ENCODE data around the gene NOP16.
"Not testable (repeated sequence)": the region's sequence is repeated elsewhere in the genome, so short reads cannot be mapped to it uniquely, and the experiment has no call there.

NOP16 gene

DNA sequence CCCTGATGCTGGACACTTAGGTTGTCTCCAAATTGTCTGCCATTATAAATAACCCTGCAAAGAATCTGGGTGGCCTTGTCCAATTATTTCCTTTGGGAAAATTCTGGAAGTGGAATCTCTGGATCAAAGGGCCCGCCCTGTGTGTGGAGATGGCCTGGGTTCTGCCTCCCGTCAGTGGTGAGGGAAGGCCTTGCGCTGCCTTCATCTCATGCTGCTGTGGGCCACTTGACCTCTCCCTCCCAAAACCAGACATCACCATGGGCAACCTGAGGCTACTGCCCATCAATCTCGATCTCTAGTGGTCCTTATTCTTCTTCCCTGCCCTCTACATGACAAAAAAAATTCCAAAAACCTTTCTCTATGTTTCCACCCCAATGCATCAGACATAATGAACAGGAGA, 21.4 kb upstream of the NOP16 start:
- DNase-seq (ENCODE audit: low spot score), result no peak

DNA sequence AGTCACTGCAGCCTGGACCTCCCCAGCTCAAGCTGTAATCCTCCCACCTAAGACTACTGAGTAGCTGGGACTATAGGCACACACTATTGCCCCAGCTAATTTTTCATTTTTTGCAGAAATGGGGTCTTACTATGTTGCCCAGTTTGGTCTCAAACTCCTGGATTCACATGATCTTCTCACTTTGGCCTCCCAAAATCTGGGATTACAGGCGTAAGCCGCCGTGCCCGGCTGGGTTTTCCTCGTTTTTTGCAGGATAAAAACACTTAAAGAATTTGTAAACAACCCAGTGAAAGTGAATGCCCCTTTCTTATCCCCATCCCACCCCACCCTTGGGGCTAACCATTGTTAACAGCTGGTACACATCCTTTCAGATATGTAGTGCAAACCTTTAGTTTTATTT, 20.2 kb upstream of the NOP16 start:
- DNase-seq (ENCODE audit: low spot score), result no peak

DNA sequence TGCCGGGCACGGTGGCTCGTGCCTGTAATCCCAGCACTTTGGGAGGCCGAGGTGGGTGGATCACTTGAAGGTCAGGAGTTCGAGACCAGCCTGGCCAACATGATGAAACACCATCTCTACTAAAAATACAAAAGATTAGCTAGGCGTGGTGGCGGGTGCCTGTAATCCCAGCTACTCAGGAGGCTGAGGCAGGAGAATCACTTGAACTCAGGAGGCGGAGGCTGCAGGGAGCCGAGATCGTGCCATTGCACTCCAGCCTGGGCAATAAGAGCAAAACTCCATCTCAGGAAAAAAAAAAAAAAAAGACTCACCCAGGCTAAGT, 19.8 kb upstream of the NOP16 start:
- not testable (repeated sequence) for DNase-seq (ENCODE audit: low spot score)

DNA sequence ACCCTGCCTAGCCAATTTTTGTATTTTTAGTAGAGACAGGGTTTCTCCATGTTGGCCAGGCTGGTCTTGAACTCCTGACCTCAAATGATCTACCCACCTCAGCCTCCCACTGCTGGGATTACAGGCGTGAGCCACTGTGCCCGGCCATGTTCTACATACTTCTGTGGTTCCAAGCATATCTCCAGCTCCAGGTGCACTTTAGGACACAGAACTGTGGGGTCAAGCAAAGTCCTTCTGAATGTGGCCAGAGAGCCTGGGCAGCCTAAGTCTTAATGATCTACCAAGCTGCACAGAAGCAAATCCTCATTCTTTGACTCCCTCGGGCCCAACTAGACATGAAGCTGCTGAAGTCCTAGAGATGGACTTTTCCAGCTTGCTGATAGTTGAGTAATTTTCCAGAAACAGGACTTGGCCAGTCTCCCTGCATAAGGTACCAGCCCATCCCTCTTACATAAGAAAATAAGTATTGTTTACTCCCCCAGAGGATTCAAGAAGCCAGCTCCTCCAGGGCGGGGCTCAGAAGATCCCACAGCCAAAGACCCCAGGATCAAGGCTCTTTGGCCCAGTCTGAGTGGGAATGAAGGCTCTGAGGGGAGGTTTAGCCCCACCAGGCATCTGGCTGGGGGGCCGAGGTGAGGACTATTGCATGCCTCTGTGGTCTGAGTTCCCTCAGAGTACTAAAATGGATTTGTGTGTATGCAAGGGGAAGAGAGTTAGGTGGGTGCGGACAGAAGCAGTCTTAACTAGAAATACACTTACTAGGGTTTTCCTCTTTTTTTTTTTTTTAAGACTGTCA, 19.3 kb upstream of the NOP16 start:
- DNase-seq (ENCODE audit: low spot score), result no peak

DNA sequence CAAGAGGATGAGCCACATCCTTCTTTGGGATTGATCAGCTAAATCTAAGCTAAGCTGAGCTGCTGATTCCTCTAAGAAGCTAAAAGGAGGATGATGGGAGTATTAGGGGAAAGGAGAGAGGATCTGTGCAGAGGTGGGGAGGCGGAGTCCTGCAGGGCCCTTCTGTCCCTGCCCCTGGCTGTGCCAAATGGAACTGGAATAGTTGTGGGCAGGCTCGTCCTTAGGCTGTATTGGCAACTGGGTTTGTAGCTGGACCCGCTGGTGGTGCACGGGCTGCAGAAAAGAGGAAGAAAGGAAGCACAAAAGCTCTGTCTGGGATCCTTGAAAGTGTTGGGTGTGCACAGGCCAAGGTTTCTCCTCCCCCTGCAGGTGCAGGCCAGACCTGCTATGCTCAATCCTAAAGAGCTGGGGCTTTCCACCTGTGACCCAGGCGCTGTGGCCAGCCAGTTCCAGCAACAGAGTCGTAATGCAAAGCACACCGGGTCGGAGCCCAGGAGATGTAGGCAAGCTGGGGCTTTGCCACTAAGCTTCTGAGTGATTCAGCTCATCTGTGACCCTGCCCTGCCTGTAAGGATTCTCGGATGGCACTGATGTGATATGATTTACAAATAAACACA, 18.1 kb upstream of the NOP16 start:
- no peak for DNase-seq (ENCODE audit: low spot score)

DNA sequence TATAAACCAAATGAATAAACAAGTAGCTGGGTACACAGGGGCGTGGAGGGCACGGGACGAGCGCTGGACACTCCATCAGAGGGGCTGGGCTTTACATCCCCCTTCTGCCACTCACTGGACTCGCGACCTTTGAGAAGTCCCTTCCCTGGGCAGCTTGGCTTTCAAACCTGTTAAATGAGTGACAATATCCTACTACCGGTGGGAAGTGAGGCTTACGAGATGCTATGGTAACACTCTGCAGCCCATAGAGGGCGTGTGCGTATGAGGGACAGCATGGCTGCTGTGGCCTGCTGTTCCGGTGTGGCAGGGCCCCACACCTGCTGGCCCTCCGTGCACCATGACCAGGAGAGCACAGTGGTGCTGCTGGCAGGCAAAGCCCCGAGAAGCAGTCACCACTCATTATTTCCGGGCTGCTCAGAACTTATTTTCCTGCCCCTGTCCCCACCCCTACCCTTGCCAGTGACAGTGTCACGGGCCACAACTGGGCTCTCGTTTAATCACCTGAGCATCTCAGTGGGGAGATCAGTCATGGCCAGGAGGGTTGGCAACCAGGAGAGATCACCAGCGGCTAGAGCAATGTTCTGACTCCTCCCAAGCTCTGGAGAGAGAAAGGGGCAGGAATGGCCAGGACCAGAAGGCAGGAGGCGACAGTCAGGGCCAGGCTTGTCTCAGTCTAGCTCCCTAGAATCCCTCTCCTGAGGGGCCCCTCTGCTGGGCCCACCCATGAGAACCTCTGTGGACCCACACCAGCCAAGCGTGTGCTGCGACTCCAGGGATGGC, 17.4 kb upstream of the NOP16 start:
- DNase-seq (ENCODE audit: low spot score), result no peak

DNA sequence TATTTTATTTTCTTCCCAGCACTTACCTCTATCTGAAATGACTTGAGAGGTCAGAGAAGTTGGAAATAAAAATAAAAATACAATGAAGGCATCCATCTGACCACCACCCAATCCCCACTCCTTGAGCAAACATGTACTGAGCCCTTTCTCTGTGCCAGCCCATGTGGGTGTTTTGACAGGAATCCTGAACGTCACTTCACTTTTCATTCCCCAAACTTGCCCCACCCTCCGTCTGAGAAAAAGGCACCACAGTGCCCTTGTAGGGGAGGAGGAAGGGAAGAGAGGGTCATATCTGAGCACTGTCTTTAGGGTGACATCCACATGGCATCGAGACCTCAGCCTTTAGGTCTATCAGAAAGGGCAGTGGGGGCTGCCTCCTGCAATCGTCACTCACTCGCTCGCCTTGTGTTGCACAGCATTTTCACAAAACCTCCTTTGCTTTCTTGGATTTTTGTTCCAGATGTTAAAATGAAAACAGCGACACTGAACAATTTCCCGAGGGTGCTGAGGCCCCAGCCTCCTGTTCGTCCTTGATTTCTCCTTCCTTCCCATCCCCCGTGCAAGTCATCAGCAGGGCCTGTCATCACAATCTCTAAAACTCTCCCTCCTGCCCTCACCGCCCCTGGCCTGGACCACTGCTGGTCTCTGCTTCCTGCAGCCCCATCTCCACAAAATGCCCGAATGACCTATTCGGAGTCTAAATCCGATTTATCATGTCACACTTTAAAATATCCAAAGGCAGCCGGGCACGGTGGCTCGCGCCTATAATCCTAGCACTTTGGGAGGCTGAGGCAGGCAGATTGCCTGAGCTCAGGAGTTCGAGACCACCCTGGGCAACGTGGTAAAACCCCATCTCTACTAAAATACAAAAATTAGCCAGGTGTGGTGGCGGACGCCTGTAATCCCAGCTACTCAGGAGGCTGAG, 13.1 kb upstream of the NOP16 start:
- DNase-seq (ENCODE audit: low spot score), result no peak

DNA sequence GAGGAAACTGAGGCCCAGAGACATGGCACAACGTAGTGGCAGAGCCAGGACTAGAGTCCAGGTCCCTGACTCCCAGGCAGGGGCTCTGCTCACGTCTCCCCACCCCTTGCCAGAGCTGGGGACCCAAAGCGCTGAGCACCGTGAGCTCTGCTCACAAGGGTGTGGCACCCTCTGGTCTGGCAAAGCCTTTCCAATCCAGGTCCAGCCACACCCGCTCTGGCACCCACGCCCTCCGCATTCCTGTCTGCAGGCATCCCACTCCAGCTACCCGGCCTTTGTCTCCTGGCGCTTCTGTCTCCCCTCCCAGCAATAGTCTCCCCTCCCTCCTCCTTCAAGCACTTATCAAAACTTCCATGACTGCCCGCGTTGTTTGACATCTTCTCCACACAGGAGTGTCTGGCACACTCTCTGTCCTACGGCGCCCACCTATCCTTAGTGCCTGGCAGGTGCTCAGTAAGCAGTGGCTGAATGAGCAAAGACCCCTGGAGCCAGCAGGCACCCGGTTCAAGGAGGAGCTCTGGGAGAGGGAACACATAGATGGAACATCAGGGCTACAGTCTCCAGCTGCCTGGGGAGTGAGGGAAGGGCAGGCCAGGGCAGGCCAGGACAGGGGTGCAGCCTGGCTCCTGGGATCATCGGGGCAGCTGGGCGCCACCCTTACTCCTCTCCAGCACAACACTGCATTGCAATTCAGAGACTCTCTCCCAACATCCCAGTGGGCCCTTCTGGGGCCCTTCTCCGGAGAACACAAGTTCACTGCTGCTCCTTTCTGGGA, 12.2 kb upstream of the NOP16 start:
- DNase-seq (ENCODE audit: low spot score), result no peak

DNA sequence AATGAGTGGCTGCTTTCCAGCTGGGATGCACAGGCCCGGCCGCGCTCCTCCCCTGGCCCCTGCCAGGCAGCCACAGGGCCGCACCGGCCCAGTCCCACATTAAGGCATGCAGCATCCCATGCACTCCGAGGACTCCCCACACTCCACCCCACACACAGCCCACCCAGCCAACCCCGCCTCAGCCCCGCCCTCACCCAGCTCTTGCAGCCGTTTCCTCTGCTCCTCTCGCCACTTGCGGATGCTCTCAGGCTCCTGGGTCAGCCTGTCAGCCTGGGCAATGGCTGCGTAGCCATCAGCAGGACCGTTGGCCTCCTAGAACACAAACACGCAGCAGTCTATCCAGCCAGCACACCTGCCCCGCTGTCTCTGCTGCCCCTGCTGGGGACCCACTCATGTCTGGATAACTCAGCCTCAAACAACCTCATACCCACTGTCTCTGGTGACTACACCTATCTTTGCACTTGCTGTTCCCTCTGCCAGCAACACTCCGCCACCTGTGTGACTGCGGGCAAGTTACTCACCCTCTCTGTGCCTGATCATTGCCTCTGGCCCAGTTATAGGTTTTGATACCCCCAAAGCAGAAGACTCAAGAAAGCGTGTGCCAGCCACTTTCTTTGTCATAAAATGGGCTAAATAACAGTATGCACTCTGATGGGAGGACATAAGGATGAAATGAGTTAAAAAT, 9.5 kb upstream of the NOP16 start:
- DNase-seq (ENCODE audit: low spot score), result no peak

DNA sequence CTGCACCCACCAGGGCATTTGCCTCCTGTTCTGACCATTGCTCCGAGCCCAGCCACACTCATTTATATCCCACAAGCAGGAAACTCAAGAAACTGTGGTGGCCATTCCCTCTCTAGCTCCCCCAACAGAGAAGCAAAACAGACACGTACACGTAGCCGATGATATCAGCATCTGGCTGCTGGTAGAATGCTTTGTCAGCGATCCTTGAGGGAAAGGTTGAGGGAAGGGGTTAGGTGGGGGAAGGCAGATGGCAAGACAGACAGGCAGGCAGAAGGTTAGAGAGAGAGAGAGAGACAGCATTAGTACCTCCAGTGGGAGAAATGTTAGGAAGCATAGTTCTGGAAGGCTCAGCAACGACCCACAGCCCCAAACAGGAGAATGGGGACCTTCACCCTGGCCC, 7.9 kb upstream of the NOP16 start:
- no peak for DNase-seq (ENCODE audit: low spot score)

DNA sequence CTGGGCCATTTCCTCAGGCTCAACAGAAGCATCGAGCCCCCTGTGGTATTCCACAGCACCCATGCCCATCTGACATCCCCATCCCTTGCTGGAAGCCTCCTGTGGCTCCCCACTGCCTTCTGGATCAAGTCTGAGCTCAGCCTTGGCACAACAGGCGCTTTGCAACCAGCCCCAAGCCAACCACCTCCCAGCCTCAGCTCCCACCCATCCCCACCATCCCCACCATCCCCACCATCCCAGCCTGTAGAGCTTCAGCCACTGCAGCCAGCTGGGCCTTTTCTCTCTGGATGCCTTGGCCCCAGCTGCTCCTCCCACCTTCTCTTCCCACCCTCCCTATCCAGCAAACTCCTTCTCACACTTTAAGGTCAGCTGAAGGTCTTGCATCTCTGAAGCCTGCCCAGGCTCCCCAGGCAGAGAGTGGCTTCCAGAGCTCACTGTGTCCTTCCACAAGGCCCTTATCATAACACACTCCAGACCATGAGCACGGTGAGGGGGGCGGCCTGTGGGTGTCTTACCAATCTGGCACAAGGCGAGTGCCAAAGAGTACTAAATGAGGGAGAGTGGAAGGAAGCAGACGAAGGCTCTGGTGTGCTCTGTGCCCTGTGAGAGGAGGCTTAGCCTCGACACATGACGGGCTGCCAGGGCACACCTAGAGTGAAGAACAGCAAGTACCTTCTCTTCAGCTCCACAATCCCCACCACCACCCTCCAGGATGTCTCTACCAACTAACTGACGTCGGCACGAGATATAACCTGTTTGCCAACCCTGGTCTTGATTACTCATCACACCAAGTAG, 6.7 kb upstream of the NOP16 start:
- no peak for DNase-seq (ENCODE audit: low spot score)

DNA sequence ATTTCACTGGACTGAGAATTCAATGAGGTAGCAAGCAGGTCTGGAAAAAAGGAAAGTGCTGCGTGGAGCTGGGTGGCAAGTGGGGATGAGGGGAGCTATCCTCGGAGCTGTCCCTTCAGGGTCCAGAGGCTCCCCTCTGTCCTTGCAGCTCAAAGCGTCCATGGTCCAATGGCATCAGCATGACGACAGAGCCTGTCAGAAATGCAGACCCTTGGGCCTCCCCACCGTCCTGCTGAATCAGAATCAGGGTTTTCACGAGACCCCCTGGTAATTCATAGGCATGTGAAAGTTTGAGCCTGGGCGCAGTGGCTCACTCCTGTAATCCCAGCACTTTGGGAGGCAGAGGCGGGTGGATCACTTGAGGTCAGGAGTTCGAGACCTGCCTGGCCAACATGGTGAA, 5.7 kb upstream of the NOP16 start:
- no peak for DNase-seq (ENCODE audit: low spot score)

DNA sequence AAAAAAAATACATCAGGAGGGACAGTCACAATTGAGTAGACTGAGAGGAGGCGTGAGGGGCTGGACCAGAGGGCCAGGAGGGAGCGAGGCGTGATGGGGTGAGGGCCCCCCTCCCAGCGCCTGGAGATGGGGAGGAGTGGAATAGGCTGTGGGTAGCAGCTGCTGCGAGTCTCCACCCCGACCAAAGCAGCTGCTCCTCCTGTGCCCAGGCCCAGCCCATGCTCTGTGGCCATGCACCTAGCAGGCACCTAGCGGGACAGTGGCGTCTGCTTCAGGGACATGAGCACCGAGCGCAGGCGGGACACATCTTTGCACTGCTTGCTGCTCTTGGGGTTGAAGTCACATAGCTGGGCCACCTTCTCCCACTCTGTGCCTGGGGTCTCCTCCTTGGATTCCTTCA, 4.1 kb upstream of the NOP16 start:
- no peak for DNase-seq (ENCODE audit: low spot score)

DNA sequence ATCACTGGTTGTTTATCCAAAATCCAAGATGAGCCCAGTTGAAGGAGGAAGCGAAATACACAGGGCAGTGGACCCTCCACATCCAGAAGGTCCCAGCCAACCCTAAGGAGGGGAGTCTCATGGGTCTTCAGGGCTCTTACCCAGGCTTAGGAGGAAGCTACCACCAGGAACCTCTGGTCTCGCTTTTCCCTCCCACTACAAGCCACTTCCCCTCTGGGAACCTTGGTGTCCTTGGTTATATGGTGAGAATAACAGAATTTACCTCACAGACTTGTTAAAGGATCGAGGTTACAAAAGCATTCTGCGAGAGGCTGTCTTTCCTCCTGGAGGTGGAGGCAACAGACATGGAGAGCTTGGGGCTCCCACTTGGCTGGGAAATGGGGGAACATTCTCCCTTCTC, 3.6 kb upstream of the NOP16 start:
- DNase-seq (ENCODE audit: low spot score), result no peak

DNA sequence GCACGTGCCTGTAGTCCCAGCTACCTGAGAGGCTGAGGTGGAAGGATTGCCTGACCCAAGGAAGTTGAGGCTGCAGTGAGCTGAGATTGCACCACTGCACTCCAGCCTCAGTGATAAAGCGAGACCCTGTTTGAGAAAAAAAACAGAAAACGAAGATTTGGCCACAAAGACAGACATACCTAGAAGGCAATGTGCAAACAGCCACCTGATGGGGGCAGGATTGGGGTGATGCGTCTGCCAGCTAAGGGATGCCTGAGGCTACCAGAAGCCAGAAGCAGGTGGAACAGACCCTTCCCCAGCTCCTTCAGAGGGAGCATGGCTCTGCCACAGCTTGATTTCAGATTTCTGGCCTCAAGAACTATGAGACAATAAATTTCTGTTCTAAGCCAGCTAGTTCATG, 3.1 kb upstream of the NOP16 start:
- no peak for DNase-seq (ENCODE audit: low spot score)

DNA sequence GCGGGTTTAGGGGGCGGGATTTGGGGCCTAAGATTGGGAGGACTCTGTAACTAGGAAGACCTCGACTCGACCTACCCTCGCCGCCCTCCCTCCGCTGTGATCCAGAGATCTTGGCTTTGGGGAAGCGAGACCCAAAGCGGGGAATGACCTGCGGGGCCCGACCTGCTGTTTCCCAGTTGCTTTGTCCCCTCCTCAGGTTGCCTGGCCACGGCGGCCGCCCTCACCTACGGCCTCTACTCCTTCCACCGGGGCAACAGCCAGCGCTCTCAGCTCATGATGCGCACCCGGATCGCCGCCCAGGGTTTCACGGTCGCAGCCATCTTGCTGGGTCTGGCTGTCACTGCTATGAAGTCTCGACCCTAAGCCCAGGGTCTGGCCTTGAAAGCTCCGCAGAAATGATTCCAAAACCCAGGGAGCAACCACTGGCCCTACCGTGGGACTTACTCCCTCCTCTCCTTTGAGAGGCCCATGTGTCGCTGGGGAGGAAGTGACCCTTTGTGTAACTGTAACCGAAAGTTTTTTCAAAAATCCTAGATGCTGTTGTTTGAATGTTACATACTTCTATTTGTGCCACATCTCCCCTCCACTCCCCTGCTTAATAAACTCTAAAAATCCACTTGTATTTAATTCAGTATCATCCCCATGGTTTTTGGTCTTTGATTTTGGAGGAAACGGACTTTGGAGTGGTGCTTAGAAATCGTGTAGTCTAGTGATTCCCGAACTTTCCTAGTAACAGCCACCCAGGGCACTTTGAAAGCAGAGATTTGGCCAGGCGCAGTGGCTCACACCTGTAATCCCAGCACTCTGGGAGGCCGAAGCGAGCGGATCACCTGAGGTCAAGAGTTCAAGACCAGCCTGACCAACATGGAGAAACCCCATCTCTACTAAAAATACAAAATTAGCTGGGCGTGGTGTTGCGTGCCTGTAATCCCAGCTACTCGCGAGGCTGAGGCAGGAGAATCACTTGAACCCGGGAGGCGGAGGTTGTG, 1.0 kb upstream of the NOP16 start:
- no peak for DNase-seq (ENCODE audit: low spot score)

DNA sequence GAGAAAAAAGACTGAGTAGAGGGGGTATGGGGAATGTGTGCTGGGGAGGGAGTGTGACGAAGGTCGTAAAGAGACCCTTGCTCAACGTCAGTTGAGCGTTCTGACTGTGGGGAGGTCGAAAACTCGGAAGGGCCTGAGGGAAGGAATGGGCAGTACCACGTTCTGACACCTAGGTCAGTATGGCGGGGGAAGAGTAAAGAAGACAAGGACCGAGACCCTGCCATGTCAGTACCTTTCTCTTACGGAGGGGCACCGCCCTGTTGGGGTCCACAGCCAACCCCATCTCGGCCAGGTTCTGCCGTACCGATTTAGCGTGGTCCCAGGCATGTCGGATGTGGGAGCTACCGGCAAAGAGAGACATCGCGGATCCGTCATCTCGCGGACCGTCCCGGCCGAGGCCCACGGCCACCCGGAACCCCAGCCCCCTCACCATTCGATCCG, 375 bp downstream of the NOP16 start:
- peak; percentile 25 for DNase-seq (ENCODE audit: low spot score)

DNA sequence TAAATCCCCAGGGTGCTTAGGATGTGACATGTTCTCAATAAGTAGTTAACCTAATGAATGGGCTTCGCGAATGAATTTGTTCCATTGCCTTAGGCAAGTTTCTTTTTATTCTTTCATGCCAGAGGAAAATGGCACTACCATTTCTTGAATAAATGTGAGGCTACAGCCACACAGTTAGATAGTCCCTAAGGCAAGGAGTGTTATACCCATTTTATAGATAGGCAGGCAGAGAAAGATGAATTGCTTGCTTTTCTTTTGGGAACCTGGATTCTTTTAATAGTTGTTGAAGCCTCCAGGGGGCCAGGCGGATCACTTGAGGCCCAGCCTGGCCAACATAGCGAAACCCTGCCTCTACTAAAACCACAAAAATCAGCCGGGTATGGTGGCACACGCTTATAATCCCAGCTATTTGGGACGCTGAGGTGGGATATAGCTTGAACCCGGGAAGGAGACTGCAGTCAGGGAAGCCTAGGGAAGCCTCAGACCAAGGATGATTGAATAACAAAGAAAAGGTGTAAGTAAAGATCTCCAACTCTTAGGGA, 943 bp downstream of the NOP16 start:
- DNase-seq (ENCODE audit: low spot score), result no peak

All from kidney capillary endothelial cell (primary cell).